Measurements from ENCODE around the gene CD74.

Gene CD74

GRCh38 chr5:150410524-150411244 lies 2.0 kb downstream of the CD74 start:
- in situ Hi-C loops (cut with MboI; ENCODE audit: low sequenced_read_pairs): no loop called here

GRCh38 chr5:150409638-150410523 lies 2.8 kb downstream of the CD74 start:
- in situ Hi-C loops (cut with MboI; ENCODE audit: low sequenced_read_pairs): no loop called here

DNA sequence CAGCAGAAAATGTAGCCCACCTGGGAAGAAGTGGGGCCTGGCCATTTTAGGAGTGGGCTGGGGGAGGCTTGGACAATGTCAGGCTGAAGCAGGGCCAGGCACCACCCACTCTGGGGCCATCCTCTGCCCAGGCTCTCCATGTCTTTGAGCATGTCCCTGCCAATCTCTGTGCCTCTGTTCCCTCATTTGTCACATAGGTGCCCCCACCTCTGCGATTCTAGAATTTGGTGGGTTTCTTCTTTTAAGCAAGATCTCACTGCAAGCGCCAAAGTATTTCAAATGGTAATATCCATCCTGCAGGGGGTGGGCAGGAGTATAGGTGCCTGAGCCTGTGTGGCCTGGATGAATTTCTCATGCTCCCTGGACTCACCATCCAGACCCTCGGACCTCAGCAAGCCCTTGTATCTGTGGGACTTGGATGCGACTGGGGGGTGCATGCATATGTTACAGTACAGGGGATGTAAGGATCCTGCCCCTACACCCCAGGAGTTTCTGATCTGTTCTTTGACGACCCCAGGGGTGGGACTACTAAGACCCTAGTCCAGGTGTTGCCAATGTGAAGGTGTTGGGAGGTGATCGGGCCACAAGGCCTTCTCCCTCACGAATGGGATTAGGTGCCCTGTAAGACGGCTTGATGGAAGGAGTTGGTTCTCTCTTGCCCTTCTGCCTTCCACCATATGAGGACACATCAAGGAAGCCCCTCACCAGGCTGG lies 4.3 kb downstream of the CD74 start:
- in situ Hi-C loops (cut with MboI; ENCODE audit: low sequenced_read_pairs): no loop called here

DNA sequence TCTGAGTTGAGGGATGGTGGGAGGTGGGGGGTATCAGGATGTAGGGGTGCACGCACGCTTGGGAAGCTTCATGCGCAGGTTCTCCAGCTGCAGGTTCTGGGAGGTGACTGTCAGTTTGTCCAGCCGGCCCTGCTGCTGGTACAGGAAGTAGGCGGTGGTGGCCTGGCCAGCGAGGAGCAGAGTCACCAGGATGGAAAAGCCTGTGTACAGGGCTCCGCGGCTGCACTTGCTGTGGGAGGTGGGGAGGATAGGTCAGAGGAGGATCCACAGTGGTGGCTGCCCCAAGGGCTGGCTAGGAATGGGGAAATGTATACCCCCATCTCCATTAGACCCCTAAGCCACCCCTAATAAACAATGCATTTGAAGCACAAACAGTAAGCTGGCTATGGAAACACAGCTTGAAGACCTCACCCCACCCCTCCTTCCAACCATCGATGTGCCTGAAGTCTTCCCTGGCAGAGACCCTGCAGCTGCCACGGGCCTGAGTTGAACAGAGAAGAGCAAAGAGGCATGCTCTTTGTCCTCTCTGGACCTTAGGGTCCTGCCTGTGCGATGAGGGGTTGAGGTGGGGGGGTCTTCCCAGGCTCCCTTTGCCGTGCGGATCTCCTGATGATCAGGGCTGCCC lies 5.5 kb downstream of the CD74 start:
- in situ Hi-C loops (cut with MboI; ENCODE audit: low sequenced_read_pairs): no loop called here

DNA sequence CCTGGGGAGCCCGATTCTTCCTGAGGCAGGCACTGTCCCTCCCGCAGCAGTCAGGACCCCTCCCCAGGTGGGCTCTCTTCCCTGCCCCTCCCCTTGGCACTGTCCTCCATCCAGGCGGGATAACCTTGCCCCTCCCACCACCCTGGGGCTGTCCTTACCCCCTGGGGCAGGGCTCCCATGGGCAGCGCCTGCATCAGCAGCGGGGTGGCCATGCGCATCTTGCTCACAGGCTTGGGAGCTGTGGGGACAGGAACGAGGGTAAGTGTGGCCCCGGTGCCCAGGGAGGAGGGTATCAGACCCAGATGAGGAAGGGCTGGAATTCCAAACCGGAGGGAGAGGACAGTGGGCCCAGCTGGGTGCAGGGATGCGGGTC lies 6.0 kb downstream of the CD74 start:
- in situ Hi-C loops (cut with MboI; ENCODE audit: low sequenced_read_pairs): no loop called here

DNA sequence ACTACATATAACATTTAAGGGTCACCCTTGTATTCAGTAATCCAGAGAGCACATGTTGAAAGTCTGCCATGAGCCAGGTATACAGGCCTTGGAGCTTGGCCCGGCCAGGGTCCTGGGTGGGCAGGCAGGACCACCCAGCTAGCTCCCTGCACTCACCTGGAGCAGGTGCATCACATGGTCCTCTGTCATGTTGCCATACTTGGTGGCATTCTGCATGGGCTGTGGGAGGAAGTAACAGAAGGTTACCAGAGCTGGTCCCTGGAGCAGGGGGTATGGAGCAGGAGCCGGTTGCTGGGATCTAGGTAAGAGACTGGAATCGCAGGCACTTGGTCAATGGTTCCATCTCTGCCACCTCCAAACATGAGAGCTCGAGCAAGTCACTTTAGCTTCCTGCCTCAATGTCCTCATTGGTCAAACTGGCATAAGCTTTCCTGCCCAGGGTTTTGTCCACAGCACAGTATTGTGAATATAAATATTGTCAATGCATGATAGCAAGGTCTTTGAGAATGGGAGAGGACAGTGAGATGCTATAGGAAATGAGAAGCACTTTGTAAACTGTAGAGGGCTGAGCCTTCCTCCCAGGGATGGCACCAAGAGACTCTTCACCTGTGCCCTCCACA lies 6.5 kb downstream of the CD74 start:
- in situ Hi-C loops (cut with MboI; ENCODE audit: low sequenced_read_pairs): no loop called here

GRCh38 chr5:150404941-150405816 lies 7.5 kb downstream of the CD74 start:
- in situ Hi-C loops (cut with MboI; ENCODE audit: low sequenced_read_pairs): no loop called here

DNA sequence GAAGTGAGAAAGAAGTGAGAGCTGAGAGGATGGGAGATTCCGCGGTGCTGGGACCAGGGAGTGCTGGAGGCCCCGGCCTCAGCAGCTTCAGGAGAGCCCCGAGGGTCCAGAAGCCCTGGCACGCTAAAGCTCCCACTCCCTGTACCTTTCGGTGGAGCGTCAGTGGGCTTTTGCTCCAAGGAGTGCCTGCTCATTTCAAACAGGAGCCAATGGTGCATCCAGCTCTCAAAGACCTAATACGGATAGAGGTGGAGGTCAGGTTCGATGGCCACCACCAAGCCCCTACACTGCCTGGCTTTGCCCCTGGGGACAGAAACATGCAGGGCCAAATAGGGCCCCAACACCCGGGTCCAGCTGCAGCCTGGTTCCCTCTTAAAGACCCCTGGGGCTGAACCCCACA lies 8.2 kb downstream of the CD74 start:
- in situ Hi-C loops (cut with MboI; ENCODE audit: low sequenced_read_pairs): no loop called here

DNA sequence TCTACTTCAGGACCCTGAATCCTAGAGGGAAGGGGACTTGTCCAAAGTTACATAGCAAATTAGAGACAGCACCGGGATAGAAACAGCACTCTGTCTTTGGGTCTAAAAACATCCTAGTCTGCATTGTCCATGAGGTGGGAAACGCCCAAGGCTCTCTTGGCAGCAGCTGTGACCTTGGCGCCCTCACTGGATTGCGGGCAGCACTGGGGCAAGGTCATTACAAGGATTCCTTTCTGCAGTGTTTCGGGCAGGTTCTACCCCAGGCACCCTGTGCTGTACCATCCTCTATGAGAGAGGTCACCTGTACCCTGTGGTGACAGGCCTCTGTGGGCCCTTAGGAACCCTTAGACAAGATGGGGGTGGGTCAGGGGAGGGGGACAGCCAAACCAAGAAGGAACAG lies 8.6 kb downstream of the CD74 start:
- in situ Hi-C loops (cut with MboI; ENCODE audit: low sequenced_read_pairs): no loop called here

- in situ Hi-C loops (cut with MboI; ENCODE audit: low sequenced_read_pairs): no loop called here
These were observed 9.8 kb downstream of the CD74 start for GRCh38 chr5:150402901-150403342.

- in situ Hi-C loops (cut with MboI; ENCODE audit: low sequenced_read_pairs): no loop called here
These were observed 10.4 kb downstream of the CD74 start for GRCh38 chr5:150402229-150402773.

- in situ Hi-C loops (cut with MboI; ENCODE audit: low sequenced_read_pairs): no loop called here
These were observed 11.1 kb downstream of the CD74 start for GRCh38 chr5:150401376-150402228.

DNA sequence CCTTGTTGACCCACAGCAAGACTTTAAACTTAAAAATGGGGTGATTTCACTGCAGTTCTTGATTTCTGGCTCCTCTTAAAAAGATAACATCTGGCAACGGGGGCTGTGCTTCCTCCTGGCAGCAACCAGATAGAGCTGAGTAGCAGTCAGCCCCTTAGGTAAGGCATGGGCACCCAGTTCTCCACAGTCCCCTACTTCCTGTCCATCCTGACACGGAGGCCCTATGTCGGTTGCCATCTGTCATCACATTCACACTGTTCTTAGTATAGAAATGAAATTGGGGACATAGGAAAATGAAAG lies 11.7 kb downstream of the CD74 start:
- in situ Hi-C loops (cut with MboI; ENCODE audit: low sequenced_read_pairs): no loop called here

DNA sequence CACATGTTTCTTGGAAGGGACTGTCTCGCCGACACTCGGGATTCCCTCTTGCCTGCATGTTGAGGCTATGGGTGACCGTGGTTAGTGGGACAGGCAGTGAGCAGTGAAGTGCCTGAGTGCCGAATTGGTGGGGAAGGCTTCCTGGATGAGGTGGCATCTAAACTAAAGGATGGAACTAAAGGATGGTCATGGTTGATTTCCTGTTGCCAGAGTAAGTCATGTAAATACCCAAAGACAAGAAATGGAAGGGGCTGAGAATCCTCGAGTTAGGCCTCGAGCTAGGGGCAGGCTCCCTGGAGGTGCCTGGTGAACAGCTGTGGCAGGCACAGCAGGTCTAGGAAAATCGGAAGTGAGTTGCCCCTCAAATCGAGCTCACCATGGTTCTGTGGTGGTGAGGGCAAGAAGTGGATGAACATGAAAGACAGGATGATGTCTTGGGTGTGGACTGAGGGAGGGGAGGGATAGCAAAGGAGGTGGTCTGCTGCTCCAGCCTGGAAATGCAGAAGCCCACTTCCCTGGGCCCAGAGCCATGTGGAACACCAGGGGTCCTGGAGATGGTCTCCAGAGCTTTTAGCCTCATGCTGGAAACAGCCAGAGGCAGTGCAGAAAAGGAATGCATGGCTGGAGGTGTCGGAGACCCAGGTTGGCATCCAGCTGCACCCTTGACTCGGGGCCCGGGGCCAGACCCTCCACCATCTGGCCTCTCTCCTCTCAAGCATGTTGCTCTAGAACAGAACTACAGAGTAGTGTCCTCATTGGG lies 12.2 kb downstream of the CD74 start:
- in situ Hi-C loops (cut with MboI; ENCODE audit: low sequenced_read_pairs): no loop called here

- in situ Hi-C loops (cut with MboI; ENCODE audit: low sequenced_read_pairs): no loop called here
These were observed 13.0 kb downstream of the CD74 start for GRCh38 chr5:150399524-150400211.

DNA sequence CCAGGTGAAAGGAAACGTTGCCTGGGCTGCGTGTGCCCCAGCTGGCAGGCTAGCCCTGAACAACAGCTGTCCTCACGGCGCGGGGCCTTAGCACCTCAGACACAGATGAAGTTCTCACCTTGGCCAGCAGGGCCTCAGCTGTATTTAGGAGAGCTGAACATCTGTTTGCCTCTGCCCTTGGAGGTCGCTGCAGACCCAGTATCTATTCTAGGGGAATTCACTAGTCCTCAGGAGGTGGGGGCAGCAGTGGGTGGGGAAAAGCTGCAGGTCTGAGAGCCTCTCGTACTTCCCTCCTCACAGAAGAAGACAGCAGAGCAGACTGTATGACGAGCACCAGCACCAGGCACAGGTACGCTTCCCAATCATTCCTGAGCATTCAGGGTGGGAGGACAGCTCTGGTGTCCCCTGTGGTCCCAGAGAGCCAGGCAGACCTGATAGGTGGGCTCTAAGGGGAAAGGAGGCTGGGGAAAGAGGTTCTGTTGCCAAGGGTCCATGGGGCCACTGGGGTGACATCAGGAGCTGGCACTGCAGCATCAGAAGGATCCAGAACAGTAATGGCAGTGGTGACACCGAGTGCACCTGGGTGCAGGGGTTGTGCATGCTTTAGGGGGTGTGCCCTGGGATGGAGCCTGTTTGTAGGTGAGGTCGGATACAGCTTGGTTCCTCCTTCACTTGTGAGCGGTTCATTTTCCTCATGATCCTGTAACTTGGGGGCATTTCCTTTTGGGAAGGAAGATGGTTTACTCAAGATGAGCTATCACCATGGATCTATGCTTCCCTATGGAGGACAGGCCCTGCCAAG lies 13.8 kb downstream of the CD74 start:
- in situ Hi-C loops (cut with MboI; ENCODE audit: low sequenced_read_pairs): no loop called here
